Osteocyte (in vitro differentiated cells): Measurements from ENCODE around the gene ZER1. TPM values are rescaled to one million over a fixed set of nuclear protein-coding genes. Genes with fewer than 3 reads are reported as not detected.

Experiments
- DNase-seq: peaks from one replicate; pipeline ENCODE4 v3.0.0; 2021; ENCODE audit warnings: mixed read lengths; ENCODE audit not compliant: unreplicated experiment; ENCODE audit errors: extremely low spot score
- H3K27ac Mint-ChIP-seq: one replicate; pipeline ENCODE4 v1.8.0; 2021; ENCODE audit warnings: mild to moderate bottlenecking, mixed read lengths; ENCODE audit not compliant: unreplicated experiment
- H3K27me3 Mint-ChIP-seq: one replicate; pipeline ENCODE4 v1.8.0; 2021; ENCODE audit warnings: mixed read lengths; ENCODE audit not compliant: unreplicated experiment
- H3K36me3 Mint-ChIP-seq: one replicate; pipeline ENCODE4 v1.8.0; 2021; ENCODE audit warnings: mixed read lengths; ENCODE audit not compliant: unreplicated experiment
- H3K4me1 Mint-ChIP-seq: one replicate; pipeline ENCODE4 v1.8.0; 2021; ENCODE audit warnings: mixed read lengths; ENCODE audit not compliant: unreplicated experiment
- H3K4me3 Mint-ChIP-seq: one replicate; pipeline ENCODE4 v1.8.0; 2021; ENCODE audit warnings: mild to moderate bottlenecking, moderate library complexity, mixed read lengths; ENCODE audit not compliant: unreplicated experiment
- H3K9me3 Mint-ChIP-seq: one replicate; pipeline ENCODE4 v1.8.0; 2021; ENCODE audit warnings: mixed read lengths; ENCODE audit not compliant: unreplicated experiment
- CTCF ChIP-seq: fragments of 200-600 bp; sonication (generic); IDR thresholded peaks from 2 replicates; pipeline ENCODE4 v1.5.0; 2021; ENCODE audit warnings: antibody characterized with exemption, mild to moderate bottlenecking, moderate library complexity
- total RNA-seq: library from RNA; stranded (reverse); gene quantifications from 2 replicates; pipeline ENCODE4 v1.2.1, GENCODE V29; 2021

The ZER1 gene
- total RNA-seq, 1 donor from 2014 or later, result 61.9 TPM

- Mint-ChIP-seq H3K4me1 (no peaks in the 10 kb centered on the region), H3K36me3 (peaks cover 2% of the 10 kb centered on the region), H3K27me3 (no peaks in the 10 kb centered on the region), H3K4me3 (no peak overlapping the region), H3K9me3 (no peaks in the 10 kb centered on the region), H3K27ac (no peak overlapping the region)
- no peak for TF ChIP-seq CTCF
- DNase-seq, result no peak
These were observed 56.3 kb downstream of the ZER1 start for GRCh38 chr9:128715436-128715750.

GRCh38 chr9:128714586-128715435 lies 56.9 kb downstream of the ZER1 start:
- no peak for DNase-seq
- Mint-ChIP-seq H3K27me3 (no peaks in the 10 kb centered on the region), H3K4me1 (no peaks in the 10 kb centered on the region), H3K9me3 (no peaks in the 10 kb centered on the region), H3K4me3 (no peak overlapping the region), H3K36me3 (peaks cover 2% of the 10 kb centered on the region), H3K27ac (no peak overlapping the region)
- no peak for TF ChIP-seq CTCF

GRCh38 chr9:128713941-128714573 lies 57.7 kb downstream of the ZER1 start:
- Mint-ChIP-seq H3K4me3 (no peak overlapping the region), H3K27me3 (no peaks in the 10 kb centered on the region), H3K9me3 (no peaks in the 10 kb centered on the region), H3K27ac (no peak overlapping the region), H3K36me3 (peaks cover 2% of the 10 kb centered on the region), H3K4me1 (no peaks in the 10 kb centered on the region)
- no peak for DNase-seq
- no peak for TF ChIP-seq CTCF

- Mint-ChIP-seq H3K36me3 (peaks cover 2% of the 10 kb centered on the region), H3K27me3 (no peaks in the 10 kb centered on the region), H3K4me3 (no peak overlapping the region), H3K9me3 (no peaks in the 10 kb centered on the region), H3K4me1 (no peaks in the 10 kb centered on the region), H3K27ac (no peak overlapping the region)
- DNase-seq, result no peak
- TF ChIP-seq CTCF, result no peak
These were observed 58.3 kb downstream of the ZER1 start for GRCh38 chr9:128713411-128713780.
